Endodermal cell (in vitro differentiated cells): ENCODE results near the gene RASAL2. TPM values are rescaled to one million over a fixed set of nuclear protein-coding genes. Genes with fewer than 3 reads are reported as not detected.

ENCODE experiments used
- DNase-seq: peaks from one replicate; pipeline ENCODE4 v3.0.0-alpha.2; 2017
- H3K27ac ChIP-seq: 2 replicates; pipeline ENCODE4 v1.5.1; 2013; ENCODE audit warnings: mild to moderate bottlenecking, low read depth, low read length, moderate library complexity
- H3K27me3 ChIP-seq: 2 replicates; pipeline ENCODE4 v1.6.1; 2013; ENCODE audit warnings: mild to moderate bottlenecking, low read length, moderate library complexity; ENCODE audit not compliant: insufficient read depth, control insufficient read depth, poor library complexity, severe bottlenecking
- H3K36me3 ChIP-seq: 2 replicates; pipeline ENCODE4 v1.7.0; 2013; ENCODE audit warnings: mild to moderate bottlenecking, low read length, moderate library complexity; ENCODE audit not compliant: control insufficient read depth, insufficient read depth
- H3K4me1 ChIP-seq: one replicate; pipeline ENCODE4 v1.7.0; 2013; ENCODE audit warnings: low read length; ENCODE audit not compliant: control insufficient read depth, insufficient read depth
- H3K4me3 ChIP-seq: 2 replicates; pipeline ENCODE4 v1.5.1; 2013; ENCODE audit warnings: mild to moderate bottlenecking, low read length, moderate library complexity
- H3K9ac ChIP-seq: 2 replicates; pipeline ENCODE4 v1.6.1; 2013; ENCODE audit warnings: mild to moderate bottlenecking, low read length, moderate library complexity; ENCODE audit not compliant: poor library complexity, severe bottlenecking; ENCODE audit errors: extremely low read depth
- H3K9me3 ChIP-seq: 2 replicates; pipeline ENCODE4 v1.6.1; 2013; ENCODE audit warnings: mild to moderate bottlenecking, low read length, moderate library complexity; ENCODE audit not compliant: control insufficient read depth
- H3K27ac Mint-ChIP-seq: 2 replicates; pipeline ENCODE4 v1.8.0; 2020; ENCODE audit warnings: mixed read lengths
- H3K27me3 Mint-ChIP-seq: 2 replicates; pipeline ENCODE4 v1.8.0; 2021; ENCODE audit warnings: mild to moderate bottlenecking, mixed read lengths; ENCODE audit not compliant: insufficient read depth
- H3K36me3 Mint-ChIP-seq: 2 replicates; pipeline ENCODE4 v1.8.0; 2020; ENCODE audit warnings: low read depth, mixed read lengths
- H3K4me1 Mint-ChIP-seq: 2 replicates; pipeline ENCODE4 v1.8.0; 2020; ENCODE audit warnings: mixed read lengths
- H3K4me3 Mint-ChIP-seq: 2 replicates; pipeline ENCODE4 v1.8.0; 2020; ENCODE audit warnings: mild to moderate bottlenecking, moderate library complexity, mixed read lengths
- H3K9me3 Mint-ChIP-seq: 2 replicates; pipeline ENCODE4 v1.8.0; 2020; ENCODE audit warnings: mild to moderate bottlenecking, mixed read lengths
- CTCF ChIP-seq: fragments of 200-600 bp; sonication (generic); conservative IDR thresholded peaks from 2 replicates; pipeline ENCODE4 v1.5.0; 2021; ENCODE audit warnings: antibody characterized with exemption, mild to moderate bottlenecking
- WGBS, 2 experiments: methylation state at CpG; one replicate each; pipeline versions ENCODE4 v1.1.5 to v1.1.7; 2013; ENCODE audit warnings: missing lambda C conversion rate in 2 of 2, mixed read lengths in 1 of 2; ENCODE audit not compliant: insufficient coverage in 1 of 2, insufficient read length in 1 of 2; 5-methylcytosine and 5-hydroxymethylcytosine counted together
- total RNA-seq, 2 donors: library from RNA; stranded (reverse); fragmentation: NEBNext Ultra II Directional in 1 of 2; extraction: Animal tissue kit (Norgen Biotek cat#: 25700) in 1 of 2; gene quantifications; 2 replicates in 1 of 2; 3 replicates in 1 of 2; pipeline ENCODE4 v1.2.1, GENCODE V29; 2021

RASAL2 gene
- total RNA-seq, 2 donors from 2014 or later: 21.8 to 22.1 TPM

GRCh38 chr1:178491721-178492120, 397.8 kb downstream of the RASAL2 start:
- no peak overlapping the region for H3K4me3 Mint-ChIP-seq
- H3K4me1 Mint-ChIP-seq: peaks cover 14% of the 10 kb centered on the region
- H3K27me3 Mint-ChIP-seq: peaks cover 5% of the 10 kb centered on the region
- H3K27ac Mint-ChIP-seq: no peak overlapping the region
- Histone ChIP-seq H3K9me3 (no peaks in the 10 kb centered on the region), H3K27me3 (no peaks in the 10 kb centered on the region), H3K4me3 (no peak overlapping the region), H3K9ac (no peak overlapping the region), H3K36me3 (no peaks in the 10 kb centered on the region), H3K27ac (no peak overlapping the region), H3K4me1 (peaks cover 3% of the 10 kb centered on the region)
- H3K36me3 Mint-ChIP-seq: no peaks in the 10 kb centered on the region
- DNase-seq: no peak
- TF ChIP-seq CTCF: no peak
- no peaks in the 10 kb centered on the region for H3K9me3 Mint-ChIP-seq
- 95 to 100% methylated on average over 3 to 4 of the region's 4 CpGs for WGBS, 2 experiments

GRCh38 chr1:178492341-178492740, 398.4 kb downstream of the RASAL2 start:
- Histone ChIP-seq H3K36me3 (no peaks in the 10 kb centered on the region), H3K9me3 (no peaks in the 10 kb centered on the region), H3K27me3 (no peaks in the 10 kb centered on the region), H3K27ac (no peak overlapping the region), H3K4me3 (no peak overlapping the region), H3K4me1 (peaks cover 4% of the 10 kb centered on the region), H3K9ac (no peak overlapping the region)
- H3K4me3 Mint-ChIP-seq: no peak overlapping the region
- H3K9me3 Mint-ChIP-seq: no peaks in the 10 kb centered on the region
- no peak overlapping the region for H3K27ac Mint-ChIP-seq
- peak; percentile 38 for DNase-seq
- WGBS, 2 experiments: 92 to 95% methylated on average over 8 to 11 of the region's 11 CpGs
- H3K4me1 Mint-ChIP-seq: peaks cover 20% of the 10 kb centered on the region
- H3K36me3 Mint-ChIP-seq: no peaks in the 10 kb centered on the region
- no peak for TF ChIP-seq CTCF
- peaks cover 5% of the 10 kb centered on the region for H3K27me3 Mint-ChIP-seq

GRCh38 chr1:178493301-178493741, 399.4 kb downstream of the RASAL2 start:
- no peak overlapping the region for H3K27ac ChIP-seq
- TF ChIP-seq CTCF: no peak
- 95 to 100% methylated on average over 10 to 16 of the region's 16 CpGs for WGBS, 2 experiments

More at GRCh38 chr1:178493301-178493741, 399.4 kb downstream of the RASAL2 start:
- Histone ChIP-seq H3K9me3 (no peaks in the 10 kb centered on the region), H3K4me1 (peaks cover 4% of the 10 kb centered on the region), H3K9ac (no peak overlapping the region), H3K27me3 (no peaks in the 10 kb centered on the region), H3K36me3 (no peaks in the 10 kb centered on the region), H3K4me3 (no peak overlapping the region)
- Mint-ChIP-seq H3K4me3 (no peak overlapping the region), H3K27ac (no peak overlapping the region), H3K9me3 (no peaks in the 10 kb centered on the region), H3K27me3 (peaks cover 5% of the 10 kb centered on the region), H3K36me3 (no peaks in the 10 kb centered on the region), H3K4me1 (peaks cover 26% of the 10 kb centered on the region)
- peak; percentile 23 for DNase-seq
